Fibroblast of lung (primary cell): ENCODE data around the gene N4BP2. TPM values are rescaled to one million over a fixed set of nuclear protein-coding genes. Genes with fewer than 3 reads are reported as not detected.
A peak's percentile ranks its signal among the peaks of the same experiment; 100 is the strongest.

Experiments
- DNase-seq, 2 donors: peaks; one replicate each; pipeline versions ENCODE4 v3.0.0 to v3.0.0-alpha.2; 2010; ENCODE audit warnings: low read depth in 2 of 2
- H2AFZ ChIP-seq: 2 replicates; pipeline ENCODE4 v1.5.1; 2012; ENCODE audit warnings: low read length, control low read depth, inconsistent platforms
- H3K27ac ChIP-seq: 2 replicates; pipeline ENCODE4 v1.5.1; 2011; ENCODE audit warnings: low read length, control low read depth; ENCODE audit not compliant: insufficient read depth
- H3K27me3 ChIP-seq: 2 replicates; pipeline ENCODE4 v1.5.1; 2011; ENCODE audit warnings: mild to moderate bottlenecking, low read length; ENCODE audit not compliant: control insufficient read depth, insufficient read depth
- H3K36me3 ChIP-seq: 2 replicates; pipeline ENCODE4 v1.5.1; 2011; ENCODE audit warnings: low read length; ENCODE audit not compliant: control insufficient read depth, insufficient read depth
- H3K4me1 ChIP-seq: 2 replicates; pipeline ENCODE4 v1.5.1; 2011; ENCODE audit warnings: low read length; ENCODE audit not compliant: control insufficient read depth, insufficient read depth; ENCODE audit errors: extremely low read depth
- H3K4me2 ChIP-seq: 2 replicates; pipeline ENCODE4 v1.5.1; 2011; ENCODE audit warnings: low read length, control low read depth; ENCODE audit not compliant: insufficient read depth; ENCODE audit errors: extremely low read depth
- H3K4me3 ChIP-seq, 4 experiments: fragments of 200-600 bp in 1 of 4; sonication (generic) in 1 of 4; replicated peaks in 1 of 4; 2 replicates each; pipeline ENCODE4 v1.5.1; 2011 to 2016; ENCODE audit warnings: low read length in 4 of 4, low read depth in 3 of 4, mild to moderate bottlenecking in 3 of 4, control low read depth in 2 of 4, inconsistent platforms in 1 of 4, mixed read lengths in 1 of 4; ENCODE audit not compliant: insufficient read depth in 1 of 4; ENCODE audit errors: control extremely low read depth in 1 of 4
- H3K79me2 ChIP-seq: 2 replicates; pipeline ENCODE4 v1.5.1; 2012; ENCODE audit warnings: mild to moderate bottlenecking, low read length, inconsistent platforms; ENCODE audit not compliant: control insufficient read depth, insufficient read depth
- H3K9ac ChIP-seq: 2 replicates; pipeline ENCODE4 v1.5.1; 2011; ENCODE audit warnings: mild to moderate bottlenecking, low read length, control low read depth; ENCODE audit not compliant: insufficient read depth
- H3K9me3 ChIP-seq: 2 replicates; pipeline ENCODE4 v1.5.1; 2012; ENCODE audit warnings: low read depth, low read length; ENCODE audit not compliant: control insufficient read depth, insufficient read depth
- H4K20me1 ChIP-seq: 2 replicates; pipeline ENCODE4 v1.5.1; 2011; ENCODE audit warnings: low read length; ENCODE audit not compliant: control insufficient read depth, insufficient read depth; ENCODE audit errors: extremely low read depth
- CTCF ChIP-seq, 2 donors: IDR thresholded peaks in 1 of 2; conservative IDR thresholded peaks in 1 of 2; 1 replicate in 1 of 2; 2 replicates in 1 of 2; pipeline ENCODE4 v1.5.1; 2011 to 2012; ENCODE audit warnings: low read length in 2 of 2, control low read depth in 1 of 2, inconsistent platforms in 1 of 2, low read depth in 1 of 2, mild to moderate bottlenecking in 1 of 2
- EZH2 ChIP-seq: IDR thresholded peaks from 2 replicates; pipeline ENCODE4 v1.5.1; 2012; ENCODE audit warnings: low read length, control low read depth, mild to moderate bottlenecking; ENCODE audit errors: missing control alignments
- polyA plus RNA-seq, 2 donors: library from polyadenylated mRNA; depleted of rRNA in 1 of 2; stranded (reverse) in 1 of 2; unstranded in 1 of 2; fragments of >200 nt; gene quantifications; 2 replicates each; pipeline ENCODE4 v1.2.1, GENCODE V29; 2011 to 2012; ENCODE audit warnings: missing spikeins in 1 of 2
- total RNA-seq: library from RNA; depleted of rRNA; stranded (reverse); fragments of >200 nt; gene quantifications from 2 replicates; pipeline ENCODE4 v1.2.1, GENCODE V29; 2014

Gene N4BP2
- total and polyA plus RNA-seq, 2 donors (not counting 1 experiment from before 2014, with no cell fraction given) = 3.0 to 5.3 TPM

DNA sequence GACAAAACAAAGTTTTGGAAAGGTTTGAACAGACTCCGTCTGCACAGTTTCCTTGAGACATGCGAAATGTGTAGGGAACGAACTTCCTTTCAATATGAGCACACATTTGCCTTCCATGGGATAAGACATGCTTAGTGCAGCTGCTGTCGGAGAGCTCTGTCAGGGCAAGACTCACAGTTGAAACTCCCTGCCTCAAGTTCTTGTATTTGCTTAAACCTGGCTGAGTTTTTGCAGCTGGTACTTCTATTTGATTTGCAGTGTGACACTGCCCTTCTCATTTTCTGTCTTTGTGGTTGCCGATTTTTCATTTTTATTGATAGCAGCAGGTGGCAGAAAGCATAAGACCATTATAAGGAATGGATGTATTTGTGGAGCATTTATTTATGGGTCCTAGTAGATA lies 122.0 kb downstream of the N4BP2 start:
- TF ChIP-seq CTCF (conservative IDR thresholded peaks at IDR 0.05 in 1 of 2, IDR thresholded peaks at IDR 0.05 in 1 of 2; ENCODE audit: low read depth in 1 of 2, low read length in 2 of 2) (no peak), EZH2 (no peak)
- Histone ChIP-seq H3K9ac (no peak overlapping the region), H3K79me2 (no peaks in the 10 kb centered on the region), H3K36me3 (no peaks in the 10 kb centered on the region), H3K9me3 (no peaks in the 10 kb centered on the region), H3K27ac (no peak overlapping the region), H3K4me1 (no peaks in the 10 kb centered on the region), H4K20me1 (no peaks in the 10 kb centered on the region), H2AFZ (peak overlapping the region; percentile 44), H3K4me2 (no peak overlapping the region), H3K4me3 (no peak overlapping the region), H3K27me3 (no peaks in the 10 kb centered on the region)
- no peak for DNase-seq

- Histone ChIP-seq H3K27ac (no peak overlapping the region), H3K4me3 (no peak overlapping the region), H3K9ac (no peak overlapping the region), H3K79me2 (no peaks in the 10 kb centered on the region), H3K4me1 (no peaks in the 10 kb centered on the region), H3K27me3 (no peaks in the 10 kb centered on the region), H3K9me3 (no peaks in the 10 kb centered on the region), H2AFZ (no peak overlapping the region), H4K20me1 (no peaks in the 10 kb centered on the region), H3K4me2 (no peak overlapping the region), H3K36me3 (no peaks in the 10 kb centered on the region)
- no peak for TF ChIP-seq CTCF (conservative IDR thresholded peaks at IDR 0.05 in 1 of 2, IDR thresholded peaks at IDR 0.05 in 1 of 2; ENCODE audit: low read depth in 1 of 2, low read length in 2 of 2)
- no peak for TF ChIP-seq EZH2
- no peak for DNase-seq
Observed at GRCh38 chr4:40179360-40179759, 122.7 kb downstream of the N4BP2 start.

DNA sequence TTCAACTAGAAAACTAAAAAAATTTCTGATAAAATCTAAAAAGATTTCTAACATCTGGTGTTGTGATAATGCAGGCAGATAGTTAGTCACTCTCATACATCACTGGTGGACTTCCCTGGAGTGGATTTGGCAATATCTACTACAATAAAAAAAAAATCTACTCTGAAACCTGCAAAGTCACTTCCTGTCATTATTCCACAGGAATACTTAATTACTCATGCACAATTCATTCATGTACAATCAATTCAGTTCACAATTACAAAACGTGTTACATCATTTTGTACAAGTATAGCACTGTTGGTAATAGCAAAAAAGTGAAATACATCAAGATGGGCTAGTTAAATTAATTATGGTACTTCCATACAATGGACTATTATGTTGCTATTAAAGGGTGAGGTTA lies 123.7 kb downstream of the N4BP2 start:
- no peak overlapping the region for H2AFZ ChIP-seq
- peak; percentile 86 to 91 for DNase-seq
- no peaks in the 10 kb centered on the region for H3K79me2 ChIP-seq
- H4K20me1 ChIP-seq = no peaks in the 10 kb centered on the region
- peak overlapping the region; percentile 71 for H3K27ac ChIP-seq
- no peak overlapping the region for H3K9ac ChIP-seq
- TF ChIP-seq CTCF (conservative IDR thresholded peaks at IDR 0.05 in 1 of 2, IDR thresholded peaks at IDR 0.05 in 1 of 2; ENCODE audit: low read depth in 1 of 2, low read length in 2 of 2) (no peak), EZH2 (no peak)
- no peak overlapping the region for H3K4me2 ChIP-seq
- no peaks in the 10 kb centered on the region for H3K4me1 ChIP-seq
- no peaks in the 10 kb centered on the region for H3K36me3 ChIP-seq
- no peaks in the 10 kb centered on the region for H3K9me3 ChIP-seq
- no peaks in the 10 kb centered on the region for H3K27me3 ChIP-seq
- H3K4me3 ChIP-seq = no peak overlapping the region
